Stimulated activated memory B cell treated with anti-CD40 and anti-IgM and Interleukin-4, amounts not matched to agents 10 μg/mL and 1 μg/mL and 100 μg/mL, for 72 hours (primary cell): ENCODE results near the gene DNM1L.

Experiments used
- ATAC-seq: fragments of 150-1000 bp; cut with Tn5 transposase; 2 replicates; pipeline ENCODE4 v1.10.0; 2021
- H3K27ac Mint-ChIP-seq: one replicate; pipeline ENCODE4 v1.8.0; 2022; ENCODE audit warnings: mild to moderate bottlenecking, mixed read lengths
- H3K27me3 Mint-ChIP-seq: one replicate; pipeline ENCODE4 v1.8.0; 2022; ENCODE audit warnings: mixed read lengths
- H3K36me3 Mint-ChIP-seq: one replicate; pipeline ENCODE4 v1.8.0; 2022; ENCODE audit warnings: mixed read lengths
- H3K4me1 Mint-ChIP-seq: one replicate; pipeline ENCODE4 v1.8.0; 2022; ENCODE audit warnings: mixed read lengths
- H3K4me3 Mint-ChIP-seq: one replicate; pipeline ENCODE4 v1.8.0; 2022; ENCODE audit warnings: mild to moderate bottlenecking, moderate library complexity, mixed read lengths
- H3K9me3 Mint-ChIP-seq: one replicate; pipeline ENCODE4 v1.8.0; 2022; ENCODE audit warnings: mixed read lengths

The DNM1L gene

GRCh38 chr12:32679091-32679919 lies at the start of gene DNM1L:
Gene DNM1L, plus strand, starts transcription at chr12:32679301. Its CDS starts 63 bp downstream, at chr12:32679364.
- Mint-ChIP-seq H3K9me3 (no peaks in the 10 kb centered on the region), H3K27me3 (no peaks in the 10 kb centered on the region)

GRCh38 chr12:32641287-32641901 lies 37.7 kb upstream of the DNM1L start:
- Mint-ChIP-seq H3K4me1 (no peaks in the 10 kb centered on the region), H3K27me3 (no peaks in the 10 kb centered on the region), H3K4me3 (no peak overlapping the region), H3K27ac (no peak overlapping the region), H3K36me3 (peaks cover 7% of the 10 kb centered on the region), H3K9me3 (no peaks in the 10 kb centered on the region)
- ATAC-seq = no peak

More at GRCh38 chr12:32679091-32679919, at the start of gene DNM1L:
- H3K36me3 Mint-ChIP-seq = no peaks in the 10 kb centered on the region
- peak; percentile 99 for ATAC-seq
- peak within 1 kb of the TSS; percentile 74 for H3K27ac Mint-ChIP-seq
- peaks cover 47% of the 10 kb centered on the region for H3K4me1 Mint-ChIP-seq
- H3K4me3 Mint-ChIP-seq = peak within 1 kb of the TSS; percentile 83

- Mint-ChIP-seq H3K4me3 (no peak overlapping the region), H3K27me3 (no peaks in the 10 kb centered on the region), H3K36me3 (no peaks in the 10 kb centered on the region), H3K27ac (no peak overlapping the region), H3K4me1 (no peaks in the 10 kb centered on the region), H3K9me3 (no peaks in the 10 kb centered on the region)
- ATAC-seq = no peak
Observed at GRCh38 chr12:32644431-32644830, 34.7 kb upstream of the DNM1L start.

GRCh38 chr12:32647275-32647674 lies 31.8 kb upstream of the DNM1L start:
- Mint-ChIP-seq H3K36me3 (no peaks in the 10 kb centered on the region), H3K27ac (no peak overlapping the region), H3K4me3 (no peak overlapping the region), H3K4me1 (no peaks in the 10 kb centered on the region), H3K9me3 (no peaks in the 10 kb centered on the region), H3K27me3 (no peaks in the 10 kb centered on the region)
- no peak for ATAC-seq

GRCh38 chr12:32650508-32650907 lies 28.6 kb upstream of the DNM1L start:
- no peak overlapping the region for H3K27ac Mint-ChIP-seq
- H3K4me3 Mint-ChIP-seq = no peak overlapping the region
- H3K4me1 Mint-ChIP-seq = no peaks in the 10 kb centered on the region
- no peaks in the 10 kb centered on the region for H3K27me3 Mint-ChIP-seq
- H3K36me3 Mint-ChIP-seq = no peaks in the 10 kb centered on the region
- no peaks in the 10 kb centered on the region for H3K9me3 Mint-ChIP-seq
- no peak for ATAC-seq

GRCh38 chr12:32651151-32651955 lies 27.7 kb upstream of the DNM1L start:
- no peaks in the 10 kb centered on the region for H3K9me3 Mint-ChIP-seq
- no peak overlapping the region for H3K4me3 Mint-ChIP-seq
- H3K27ac Mint-ChIP-seq = no peak overlapping the region
- no peaks in the 10 kb centered on the region for H3K4me1 Mint-ChIP-seq
- no peaks in the 10 kb centered on the region for H3K27me3 Mint-ChIP-seq
- ATAC-seq = no peak
- H3K36me3 Mint-ChIP-seq = no peaks in the 10 kb centered on the region

GRCh38 chr12:32651956-32652210 lies 27.2 kb upstream of the DNM1L start:
- no peaks in the 10 kb centered on the region for H3K9me3 Mint-ChIP-seq
- no peak for ATAC-seq
- no peaks in the 10 kb centered on the region for H3K4me1 Mint-ChIP-seq
- no peaks in the 10 kb centered on the region for H3K36me3 Mint-ChIP-seq
- no peak overlapping the region for H3K4me3 Mint-ChIP-seq
- H3K27ac Mint-ChIP-seq = no peak overlapping the region
- no peaks in the 10 kb centered on the region for H3K27me3 Mint-ChIP-seq

- no peak for ATAC-seq
- Mint-ChIP-seq H3K4me3 (no peak overlapping the region), H3K9me3 (no peaks in the 10 kb centered on the region), H3K27ac (no peak overlapping the region), H3K27me3 (no peaks in the 10 kb centered on the region), H3K4me1 (no peaks in the 10 kb centered on the region), H3K36me3 (no peaks in the 10 kb centered on the region)
Observed at GRCh38 chr12:32659908-32660440, 19.1 kb upstream of the DNM1L start.

- Mint-ChIP-seq H3K4me3 (no peak overlapping the region), H3K9me3 (no peaks in the 10 kb centered on the region), H3K27me3 (no peaks in the 10 kb centered on the region), H3K4me1 (no peaks in the 10 kb centered on the region), H3K27ac (no peak overlapping the region), H3K36me3 (no peaks in the 10 kb centered on the region)
- no peak for ATAC-seq
Observed at GRCh38 chr12:32661706-32662105, 17.4 kb upstream of the DNM1L start.

GRCh38 chr12:32662665-32663064 lies 16.4 kb upstream of the DNM1L start:
- Mint-ChIP-seq H3K9me3 (no peaks in the 10 kb centered on the region), H3K27me3 (no peaks in the 10 kb centered on the region), H3K27ac (no peak overlapping the region), H3K4me3 (no peak overlapping the region), H3K4me1 (no peaks in the 10 kb centered on the region), H3K36me3 (no peaks in the 10 kb centered on the region)
- ATAC-seq = no peak

GRCh38 chr12:32666018-32666417 lies 13.1 kb upstream of the DNM1L start:
- Mint-ChIP-seq H3K4me3 (no peak overlapping the region), H3K4me1 (no peaks in the 10 kb centered on the region), H3K27ac (no peak overlapping the region), H3K9me3 (peaks cover 9% of the 10 kb centered on the region), H3K36me3 (no peaks in the 10 kb centered on the region), H3K27me3 (no peaks in the 10 kb centered on the region)
- no peak for ATAC-seq

- Mint-ChIP-seq H3K4me3 (no peak overlapping the region), H3K27me3 (no peaks in the 10 kb centered on the region), H3K36me3 (no peaks in the 10 kb centered on the region), H3K9me3 (peaks cover 9% of the 10 kb centered on the region), H3K4me1 (peaks cover 7% of the 10 kb centered on the region), H3K27ac (no peak overlapping the region)
- no peak for ATAC-seq
Observed at GRCh38 chr12:32669584-32669983, 9.5 kb upstream of the DNM1L start.

- Mint-ChIP-seq H3K27me3 (no peaks in the 10 kb centered on the region), H3K4me3 (no peak overlapping the region), H3K9me3 (peaks cover 9% of the 10 kb centered on the region), H3K36me3 (no peaks in the 10 kb centered on the region), H3K4me1 (peaks cover 15% of the 10 kb centered on the region), H3K27ac (no peak overlapping the region)
- ATAC-seq = no peak
Observed at GRCh38 chr12:32671930-32672780, 6.9 kb upstream of the DNM1L start.

GRCh38 chr12:32679920-32680237 lies 778 bp downstream of the DNM1L start:
- H3K9me3 Mint-ChIP-seq = no peaks in the 10 kb centered on the region
- peaks cover 42% of the 10 kb centered on the region for H3K4me1 Mint-ChIP-seq
- peaks cover 2% of the 10 kb centered on the region for H3K36me3 Mint-ChIP-seq
- H3K27me3 Mint-ChIP-seq = no peaks in the 10 kb centered on the region
- peak overlapping the region; percentile 74 for H3K27ac Mint-ChIP-seq
- ATAC-seq = no peak
- peak overlapping the region; percentile 83 for H3K4me3 Mint-ChIP-seq

- H3K9me3 Mint-ChIP-seq = no peaks in the 10 kb centered on the region
- peaks cover 11% of the 10 kb centered on the region for H3K36me3 Mint-ChIP-seq
- H3K4me1 Mint-ChIP-seq = peaks cover 37% of the 10 kb centered on the region
- no peak for ATAC-seq
- peak overlapping the region; percentile 83 for H3K4me3 Mint-ChIP-seq
- H3K27ac Mint-ChIP-seq = no peak overlapping the region
- no peaks in the 10 kb centered on the region for H3K27me3 Mint-ChIP-seq
Observed at GRCh38 chr12:32680787-32681186, 1.7 kb downstream of the DNM1L start.
